Right atrium auricular region (tissue), 2 donors: ENCODE measurements around the gene RAD51B. TPM values are rescaled to one million over a fixed set of nuclear protein-coding genes. Genes with fewer than 3 reads are reported as not detected.

Experiments
- DNase-seq: peaks from one replicate; pipeline ENCODE4 v3.0.0-alpha.2; 2019; ENCODE audit warnings: low spot score
- H3K27ac ChIP-seq, 2 donors: fragments of 200-600 bp; sonication (generic); 1 replicate in 1 of 2; 2 replicates in 1 of 2; pipeline ENCODE4 v1.5.1; 2016 to 2019
- H3K27me3 ChIP-seq, 2 donors: fragments of 200-600 bp; sonication (generic); one replicate each; pipeline versions ENCODE4 v1.5.1 to v1.6.0; 2017 to 2019
- H3K36me3 ChIP-seq: fragments of 200-600 bp; sonication (generic); one replicate; pipeline ENCODE4 v1.5.1; 2016
- H3K4me1 ChIP-seq, 2 donors: fragments of 200-600 bp; sonication (generic); one replicate each; pipeline versions ENCODE4 v1.5.1 to v1.6.0; 2017 to 2019
- H3K4me3 ChIP-seq, 2 donors: fragments of 200-600 bp; sonication (generic); 1 replicate in 1 of 2; 2 replicates in 1 of 2; pipeline ENCODE4 v1.5.1; 2017 to 2019; ENCODE audit warnings: mild to moderate bottlenecking in 1 of 2, moderate library complexity in 1 of 2
- H3K9me3 ChIP-seq, 2 donors: fragments of 200-600 bp; sonication (generic); one replicate each; pipeline ENCODE4 v1.5.1; 2019
- CTCF ChIP-seq, 2 donors: fragments of 200-600 bp; sonication (generic); IDR thresholded peaks; one replicate each; pipeline ENCODE4 v1.5.1; 2019; ENCODE audit warnings: antibody characterized with exemption in 2 of 2
- total RNA-seq, 2 donors: library from RNA; depleted of rRNA; stranded (reverse); fragments of >200 nt; gene quantifications; one replicate each; pipeline ENCODE4 v1.1.0, GENCODE V29; 2016

Gene RAD51B
- total RNA-seq, 2 donors from 2014 or later: 1.2 to 1.5 TPM

DNA sequence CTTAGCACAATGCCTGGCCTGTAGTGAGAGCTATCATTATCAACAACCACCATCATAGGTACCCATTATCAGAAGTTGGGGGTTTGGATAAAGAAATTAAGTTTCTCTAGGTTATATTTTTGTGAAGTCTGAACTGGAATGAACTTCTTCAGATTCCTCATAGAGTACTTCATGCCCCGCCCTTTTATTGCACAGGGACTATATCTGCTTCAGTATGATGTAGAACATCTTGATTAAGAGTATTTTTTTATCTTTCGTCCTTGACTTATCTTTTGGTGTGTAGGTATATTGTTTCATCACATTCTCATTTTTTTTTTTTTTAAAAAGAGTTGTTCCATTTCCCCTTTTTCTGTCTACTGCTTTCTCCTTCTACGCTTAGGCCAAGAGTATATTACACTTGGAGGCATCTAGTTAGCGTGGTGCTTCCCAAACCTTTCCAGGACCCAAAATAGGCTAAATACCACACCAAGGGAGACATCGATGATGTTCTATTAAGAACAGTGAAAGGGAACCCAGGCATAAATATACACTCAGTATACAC is 505.8 kb downstream of the RAD51B start:
- TF ChIP-seq CTCF (IDR thresholded peaks at IDR 0.05): no peak
- Histone ChIP-seq H3K9me3 (no peaks in the 10 kb centered on the region), H3K4me1 (peaks cover 0 to 4% of the 10 kb centered on the region in 2 donors), H3K4me3 (no peak overlapping the region), H3K36me3 (no peaks in the 10 kb centered on the region), H3K27ac (no peak overlapping the region), H3K27me3 (no peaks in the 10 kb centered on the region)
- no peak for DNase-seq

- Histone ChIP-seq H3K27ac (no peak overlapping the region), H3K4me3 (no peak overlapping the region), H3K27me3 (no peaks in the 10 kb centered on the region), H3K36me3 (no peaks in the 10 kb centered on the region), H3K4me1 (peaks cover 0 to 4% of the 10 kb centered on the region in 2 donors), H3K9me3 (no peaks in the 10 kb centered on the region)
- no peak for TF ChIP-seq CTCF (IDR thresholded peaks at IDR 0.05)
- DNase-seq: no peak
Observed at GRCh38 chr14:68327231-68327630, 507.7 kb downstream of the RAD51B start.

GRCh38 chr14:68328509-68328908 is 508.9 kb downstream of the RAD51B start:
- H3K4me3 ChIP-seq: no peak overlapping the region
- no peak for TF ChIP-seq CTCF (IDR thresholded peaks at IDR 0.05)
- H3K9me3 ChIP-seq: no peaks in the 10 kb centered on the region
- DNase-seq: no peak
- H3K27ac ChIP-seq: no peak overlapping the region
- H3K4me1 ChIP-seq: peaks cover 0 to 4% of the 10 kb centered on the region in 2 donors
- no peaks in the 10 kb centered on the region for H3K36me3 ChIP-seq
- no peaks in the 10 kb centered on the region for H3K27me3 ChIP-seq

DNA sequence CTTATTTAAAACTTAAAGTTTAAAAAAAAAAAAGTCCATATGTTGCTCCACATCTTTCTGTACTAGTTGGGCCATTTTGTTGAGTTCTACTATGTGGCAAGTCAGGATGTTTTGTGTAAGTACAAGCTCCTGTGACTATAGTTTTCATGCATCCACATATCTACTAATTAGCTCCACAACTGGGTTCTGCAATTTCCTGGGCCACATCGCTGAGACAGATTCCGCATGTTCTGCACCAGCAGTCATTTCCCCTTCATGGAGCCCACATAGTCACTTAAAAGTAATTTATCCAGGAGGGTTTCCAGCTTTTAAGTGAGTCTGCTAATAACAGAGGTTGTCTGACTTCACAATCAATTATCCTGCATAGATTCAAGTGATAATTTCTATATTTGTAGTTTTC is 511.8 kb downstream of the RAD51B start:
- Histone ChIP-seq H3K9me3 (no peaks in the 10 kb centered on the region), H3K4me3 (no peak overlapping the region), H3K36me3 (no peaks in the 10 kb centered on the region), H3K27ac (no peak overlapping the region), H3K4me1 (peaks cover 0 to 4% of the 10 kb centered on the region in 2 donors), H3K27me3 (no peaks in the 10 kb centered on the region)
- no peak for TF ChIP-seq CTCF (IDR thresholded peaks at IDR 0.05)
- no peak for DNase-seq

DNA sequence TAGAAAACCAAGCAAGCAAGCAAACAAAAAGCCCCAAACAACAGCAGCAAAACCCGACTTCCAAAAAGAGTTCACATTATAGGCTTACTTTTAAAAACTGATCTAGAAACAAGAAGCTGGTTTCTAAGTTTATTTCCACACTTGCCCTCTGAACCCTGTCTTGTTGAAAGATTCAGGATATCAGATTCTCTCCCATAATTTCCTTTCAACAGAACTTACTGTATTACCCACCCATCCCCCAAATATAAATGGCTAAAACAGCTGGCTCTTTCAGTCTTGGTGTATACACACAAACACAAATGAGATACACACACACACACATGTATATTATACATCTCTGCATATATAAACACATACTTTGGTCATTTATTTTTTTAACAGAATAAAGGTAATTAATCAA is 512.4 kb downstream of the RAD51B start:
- no peak for TF ChIP-seq CTCF (IDR thresholded peaks at IDR 0.05)
- H3K27me3 ChIP-seq: no peaks in the 10 kb centered on the region
- H3K27ac ChIP-seq: no peak overlapping the region
- no peak for DNase-seq
- H3K4me3 ChIP-seq: no peak overlapping the region
- H3K4me1 ChIP-seq: peaks cover 0 to 5% of the 10 kb centered on the region in 2 donors
- H3K36me3 ChIP-seq: no peaks in the 10 kb centered on the region
- no peaks in the 10 kb centered on the region for H3K9me3 ChIP-seq

DNA sequence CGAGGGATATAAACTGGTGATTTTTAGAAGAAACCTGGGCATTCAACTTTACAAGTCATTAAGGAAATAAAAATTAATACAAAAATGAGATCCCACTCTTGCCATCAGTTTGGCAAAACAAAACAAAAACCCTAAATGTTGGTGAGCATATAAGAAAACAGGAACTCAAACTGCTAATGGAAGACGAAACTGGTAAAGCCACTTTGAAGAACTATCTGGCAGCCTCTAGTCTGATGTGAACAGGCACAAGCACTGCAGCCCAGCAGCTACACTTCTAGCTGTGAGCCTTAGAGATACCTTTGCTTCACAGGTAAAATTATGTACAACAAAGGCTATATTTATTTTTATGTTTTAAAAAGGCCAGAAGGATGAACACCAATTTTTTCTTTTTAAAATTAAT is 513.7 kb downstream of the RAD51B start:
- no peak for TF ChIP-seq CTCF (IDR thresholded peaks at IDR 0.05)
- H3K4me3 ChIP-seq: no peak overlapping the region
- no peaks in the 10 kb centered on the region for H3K36me3 ChIP-seq
- H3K4me1 ChIP-seq: peaks cover 0 to 7% of the 10 kb centered on the region in 2 donors
- DNase-seq: no peak
- H3K27ac ChIP-seq: no peak overlapping the region
- H3K9me3 ChIP-seq: no peaks in the 10 kb centered on the region
- H3K27me3 ChIP-seq: no peaks in the 10 kb centered on the region
